ENCODE measurements around the gene KIF1A.

The KIF1A gene

DNA sequence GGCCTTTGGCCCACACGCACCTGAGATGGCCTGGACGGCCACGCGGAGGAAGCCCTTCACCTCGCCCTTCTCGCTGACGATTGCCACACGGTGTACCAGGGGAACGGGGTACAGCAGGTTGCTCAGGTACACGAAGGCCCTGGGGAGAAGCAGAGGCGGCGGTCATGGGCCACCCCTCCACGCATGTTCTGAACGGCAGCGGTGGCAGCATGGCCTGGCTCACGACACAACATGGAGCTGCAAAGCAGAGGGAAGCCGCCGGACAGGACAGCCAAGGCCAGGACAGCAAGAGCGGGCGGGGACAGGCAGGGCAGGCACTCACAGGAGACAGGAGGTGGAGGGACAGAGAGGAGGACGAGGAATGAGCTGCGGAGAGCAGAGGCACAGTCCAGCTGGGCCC is 69.6 kb downstream of the KIF1A start:
- H3K27ac ChIP-seq (replicated peaks) = no peak overlapping the region
- no peak overlapping the region for H3K4me3 ChIP-seq (replicated peaks; ENCODE audit: insufficient read depth, low read length)
- TF ChIP-seq, protein P1, sequence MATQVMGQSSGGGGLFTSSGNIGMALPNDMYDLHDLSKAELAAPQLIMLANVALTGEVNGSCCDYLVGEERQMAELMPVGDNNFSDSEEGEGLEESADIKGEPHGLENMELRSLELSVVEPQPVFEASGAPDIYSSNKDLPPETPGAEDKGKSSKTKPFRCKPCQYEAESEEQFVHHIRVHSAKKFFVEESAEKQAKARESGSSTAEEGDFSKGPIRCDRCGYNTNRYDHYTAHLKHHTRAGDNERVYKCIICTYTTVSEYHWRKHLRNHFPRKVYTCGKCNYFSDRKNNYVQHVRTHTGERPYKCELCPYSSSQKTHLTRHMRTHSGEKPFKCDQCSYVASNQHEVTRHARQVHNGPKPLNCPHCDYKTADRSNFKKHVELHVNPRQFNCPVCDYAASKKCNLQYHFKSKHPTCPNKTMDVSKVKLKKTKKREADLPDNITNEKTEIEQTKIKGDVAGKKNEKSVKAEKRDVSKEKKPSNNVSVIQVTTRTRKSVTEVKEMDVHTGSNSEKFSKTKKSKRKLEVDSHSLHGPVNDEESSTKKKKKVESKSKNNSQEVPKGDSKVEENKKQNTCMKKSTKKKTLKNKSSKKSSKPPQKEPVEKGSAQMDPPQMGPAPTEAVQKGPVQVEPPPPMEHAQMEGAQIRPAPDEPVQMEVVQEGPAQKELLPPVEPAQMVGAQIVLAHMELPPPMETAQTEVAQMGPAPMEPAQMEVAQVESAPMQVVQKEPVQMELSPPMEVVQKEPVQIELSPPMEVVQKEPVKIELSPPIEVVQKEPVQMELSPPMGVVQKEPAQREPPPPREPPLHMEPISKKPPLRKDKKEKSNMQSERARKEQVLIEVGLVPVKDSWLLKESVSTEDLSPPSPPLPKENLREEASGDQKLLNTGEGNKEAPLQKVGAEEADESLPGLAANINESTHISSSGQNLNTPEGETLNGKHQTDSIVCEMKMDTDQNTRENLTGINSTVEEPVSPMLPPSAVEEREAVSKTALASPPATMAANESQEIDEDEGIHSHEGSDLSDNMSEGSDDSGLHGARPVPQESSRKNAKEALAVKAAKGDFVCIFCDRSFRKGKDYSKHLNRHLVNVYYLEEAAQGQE (IDR thresholded peaks at IDR 0.05; ENCODE audit: insufficient replicate concordance, low read depth) = no peak
- TF ChIP-seq SPI1 (IDR thresholded peaks at IDR 0.05; ENCODE audit: borderline replicate concordance, low read depth) = no peak
- TF ChIP-seq GABPA (IDR thresholded peaks at IDR 0.05; ENCODE audit: low read depth) = no peak
- no peak for TF ChIP-seq POLR2AphosphoS5 (IDR thresholded peaks at IDR 0.05; ENCODE audit: low read depth)
- TF ChIP-seq, protein P2, sequence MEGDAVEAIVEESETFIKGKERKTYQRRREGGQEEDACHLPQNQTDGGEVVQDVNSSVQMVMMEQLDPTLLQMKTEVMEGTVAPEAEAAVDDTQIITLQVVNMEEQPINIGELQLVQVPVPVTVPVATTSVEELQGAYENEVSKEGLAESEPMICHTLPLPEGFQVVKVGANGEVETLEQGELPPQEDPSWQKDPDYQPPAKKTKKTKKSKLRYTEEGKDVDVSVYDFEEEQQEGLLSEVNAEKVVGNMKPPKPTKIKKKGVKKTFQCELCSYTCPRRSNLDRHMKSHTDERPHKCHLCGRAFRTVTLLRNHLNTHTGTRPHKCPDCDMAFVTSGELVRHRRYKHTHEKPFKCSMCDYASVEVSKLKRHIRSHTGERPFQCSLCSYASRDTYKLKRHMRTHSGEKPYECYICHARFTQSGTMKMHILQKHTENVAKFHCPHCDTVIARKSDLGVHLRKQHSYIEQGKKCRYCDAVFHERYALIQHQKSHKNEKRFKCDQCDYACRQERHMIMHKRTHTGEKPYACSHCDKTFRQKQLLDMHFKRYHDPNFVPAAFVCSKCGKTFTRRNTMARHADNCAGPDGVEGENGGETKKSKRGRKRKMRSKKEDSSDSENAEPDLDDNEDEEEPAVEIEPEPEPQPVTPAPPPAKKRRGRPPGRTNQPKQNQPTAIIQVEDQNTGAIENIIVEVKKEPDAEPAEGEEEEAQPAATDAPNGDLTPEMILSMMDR (IDR thresholded peaks at IDR 0.05; ENCODE audit: insufficient read depth, low read length) = no peak
- no peaks in the 10 kb centered on the region for H3K27me3 ChIP-seq (ENCODE audit: insufficient read depth, poor library complexity, severe bottlenecking)
- DNase-seq (ENCODE audit: low read depth in 1 of 2, low spot score in 1 of 2) = no peak

DNA sequence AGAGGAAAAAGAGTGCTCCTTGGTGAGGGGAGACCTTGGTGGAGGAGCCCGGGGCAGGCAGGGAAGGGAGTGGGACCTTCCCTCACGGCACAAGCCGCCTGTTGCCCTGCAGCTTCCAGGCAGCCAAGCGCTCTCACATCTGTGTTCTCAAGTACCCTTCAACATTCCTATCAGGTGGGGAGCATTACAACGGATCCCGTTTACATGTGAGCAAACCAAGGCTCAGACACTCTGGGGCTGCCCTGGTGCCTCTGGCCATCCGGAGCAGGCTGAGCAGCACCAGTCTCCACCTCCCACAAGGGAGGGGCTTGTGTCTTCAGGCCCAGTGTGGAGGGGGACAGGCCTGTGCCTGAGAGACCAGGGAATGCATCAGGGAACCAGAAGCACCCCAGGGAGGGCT is 70.5 kb downstream of the KIF1A start:
- no peak overlapping the region for H3K4me3 ChIP-seq (replicated peaks; ENCODE audit: insufficient read depth, low read length)
- no peak overlapping the region for H3K27ac ChIP-seq (replicated peaks)
- DNase-seq (ENCODE audit: low read depth in 1 of 2, low spot score in 1 of 2) = no peak
- H3K27me3 ChIP-seq (ENCODE audit: insufficient read depth, poor library complexity, severe bottlenecking) = no peaks in the 10 kb centered on the region
- no peak for TF ChIP-seq POLR2AphosphoS5 (IDR thresholded peaks at IDR 0.05; ENCODE audit: low read depth)
- TF ChIP-seq, protein P1 (IDR thresholded peaks at IDR 0.05; ENCODE audit: insufficient replicate concordance, low read depth) = no peak
- TF ChIP-seq, protein P2 (IDR thresholded peaks at IDR 0.05; ENCODE audit: insufficient read depth, low read length) = no peak
- TF ChIP-seq GABPA (IDR thresholded peaks at IDR 0.05; ENCODE audit: low read depth) = no peak
- TF ChIP-seq SPI1 (IDR thresholded peaks at IDR 0.05; ENCODE audit: borderline replicate concordance, low read depth) = no peak

DNA sequence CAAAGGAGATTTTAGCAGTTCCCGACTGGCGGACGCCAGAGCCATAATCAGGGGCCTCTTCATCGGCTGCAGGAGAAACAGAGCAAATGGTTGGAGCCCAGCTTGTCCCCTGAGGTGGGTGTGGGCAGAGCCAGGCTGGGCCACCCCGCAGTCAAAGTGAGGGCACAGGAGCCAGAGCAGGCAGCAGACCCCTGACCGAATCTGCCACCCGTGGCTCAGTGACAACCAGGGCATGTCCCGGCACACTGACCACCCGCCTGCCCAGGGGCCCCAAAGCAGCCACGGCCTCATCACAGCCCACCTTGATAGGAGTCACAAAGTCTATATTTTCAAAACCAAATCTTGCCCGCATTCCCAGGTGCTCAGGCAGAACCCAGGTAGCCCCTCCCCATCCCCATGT is 72.8 kb downstream of the KIF1A start:
- TF ChIP-seq SPI1 (IDR thresholded peaks at IDR 0.05; ENCODE audit: borderline replicate concordance, low read depth) (no peak), GABPA (IDR thresholded peaks at IDR 0.05; ENCODE audit: low read depth) (no peak), POLR2AphosphoS5 (IDR thresholded peaks at IDR 0.05; ENCODE audit: low read depth) (no peak)
- TF ChIP-seq, protein P2 (IDR thresholded peaks at IDR 0.05; ENCODE audit: insufficient read depth, low read length) = no peak
- TF ChIP-seq, protein P1 (IDR thresholded peaks at IDR 0.05; ENCODE audit: insufficient replicate concordance, low read depth) = no peak
- Histone ChIP-seq H3K27me3 (ENCODE audit: insufficient read depth, poor library complexity, severe bottlenecking) (no peaks in the 10 kb centered on the region), H3K4me3 (replicated peaks; ENCODE audit: insufficient read depth, low read length) (no peak overlapping the region), H3K27ac (replicated peaks) (no peak overlapping the region)
- DNase-seq (ENCODE audit: low read depth in 1 of 2, low spot score in 1 of 2) = no peak

Data from HL-60 (cell line).